ENCODE measurements around the gene CDH13. TPM values are rescaled to one million over a fixed set of nuclear protein-coding genes. Genes with fewer than 3 reads are reported as not detected.

The CDH13 gene
- total and polyA plus RNA-seq, 2 of the 8 experiments (the other 6 are each of a cell fraction or from before 2014, with no cell fraction given): 2.3 to 2.4 TPM

GRCh38 chr16:83747936-83748335, 1121.2 kb downstream of the CDH13 start (continued):
- TF ChIP-seq CTBP2 (IDR thresholded peaks at IDR 0.05; ENCODE audit: borderline replicate concordance, insufficient read depth, insufficient read length, low read length): no peak
- no peak for TF ChIP-seq CBX8 (IDR thresholded peaks at IDR 0.05; ENCODE audit: borderline replicate concordance, low read depth, low read length)
- no peak for TF ChIP-seq CTCF (IDR thresholded peaks at IDR 0.05; ENCODE audit: control extremely low read depth in 1 of 3, insufficient read depth in 1 of 3, low read depth in 1 of 3, low read length in 3 of 3)
- TF ChIP-seq BACH1 (IDR thresholded peaks at IDR 0.05; ENCODE audit: low read length): no peak
- no peak for TF ChIP-seq JUN (IDR thresholded peaks at IDR 0.05; ENCODE audit: low read depth, low read length)
- no peak for TF ChIP-seq SRF (IDR thresholded peaks at IDR 0.05; ENCODE audit: low read depth, low read length)
- no peak for TF ChIP-seq NRF1 (IDR thresholded peaks at IDR 0.05; ENCODE audit: low read depth, low read length)
- no peak for TF ChIP-seq HDAC2 (IDR thresholded peaks at IDR 0.05; ENCODE audit: borderline replicate concordance in 1 of 2, low read depth in 2 of 2, low read length in 2 of 2)
- TF ChIP-seq CHD1 (IDR thresholded peaks at IDR 0.05; ENCODE audit: low read depth, low read length): no peak
